SU-DHL-6 (cell line): ENCODE results near the gene RETREG2.

Source experiments
- H2AFZ ChIP-seq: fragments of 200-600 bp; sonication (generic); 2 replicates; pipeline ENCODE4 v1.6.1; 2014; ENCODE audit warnings: low read depth, mild to moderate bottlenecking, moderate library complexity, mixed read lengths, antibody characterized with exemption, low read length; ENCODE audit not compliant: severe bottlenecking
- H3F3A ChIP-seq: fragments of 200-600 bp; shearing (Covaris generic); 2 replicates; pipeline ENCODE4 v1.6.0; 2016; ENCODE audit warnings: antibody characterized with exemption, mild to moderate bottlenecking; ENCODE audit not compliant: insufficient read depth
- H3K27ac ChIP-seq: fragments of 200-600 bp; sonication (generic); 2 replicates; pipeline ENCODE4 v1.5.1; 2016; ENCODE audit warnings: low read depth, mild to moderate bottlenecking, low read length, moderate library complexity, mixed read lengths
- H3K27me3 ChIP-seq: fragments of 200-600 bp; sonication (generic), shearing (Covaris generic); 2 replicates; pipeline ENCODE4 v1.6.0; 2014; ENCODE audit warnings: mild to moderate bottlenecking, low read length
- H3K36me3 ChIP-seq: fragments of 200-600 bp; sonication (generic); 2 replicates; pipeline ENCODE4 v1.6.1; 2014; ENCODE audit warnings: mild to moderate bottlenecking, low read length, mixed read lengths
- H3K4me2 ChIP-seq: fragments of 300-600, 200-600 bp; shearing (Covaris generic), sonication (generic); 2 replicates; pipeline ENCODE4 v1.6.0; 2014; ENCODE audit warnings: low read length, low read depth, mild to moderate bottlenecking; ENCODE audit not compliant: poor library complexity, severe bottlenecking
- H3K4me3 ChIP-seq: fragments of 200-600 bp; sonication (generic); 2 replicates; pipeline ENCODE4 v1.5.1; 2014; ENCODE audit warnings: antibody characterized with exemption, low read length, mild to moderate bottlenecking, mixed read lengths; ENCODE audit not compliant: insufficient read depth, poor library complexity, severe bottlenecking
- H3K79me2 ChIP-seq: fragments of 200-600 bp; sonication (generic); 2 replicates; pipeline ENCODE4 v1.6.1; 2014; ENCODE audit warnings: mild to moderate bottlenecking, low read length, moderate library complexity; ENCODE audit not compliant: insufficient read depth
- H3K9ac ChIP-seq: fragments of 200-600 bp; sonication (generic); 2 replicates; pipeline ENCODE4 v1.7.0; 2014; ENCODE audit warnings: mild to moderate bottlenecking, low read length
- H3K9me2 ChIP-seq: fragments of 200-600 bp; sonication (generic); replicated peaks from 2 replicates; pipeline ENCODE4 v1.6.1; 2014; ENCODE audit warnings: low read length; ENCODE audit not compliant: insufficient read depth
- H3K9me3 ChIP-seq: fragments of 200-600 bp; sonication (generic); 2 replicates; pipeline ENCODE4 v1.6.1; 2014; ENCODE audit warnings: low read length, mixed read lengths; ENCODE audit not compliant: insufficient read depth
- H4K20me1 ChIP-seq: fragments of 200-600 bp; sonication (generic); 2 replicates; pipeline ENCODE4 v1.6.1; 2014; ENCODE audit warnings: low read depth, mild to moderate bottlenecking, antibody characterized with exemption, low read length, moderate library complexity, mixed read lengths
- EZH2phosphoT487 ChIP-seq: fragments of 200-600 bp; sonication (generic), shearing (Covaris generic); conservative IDR thresholded peaks from 2 replicates; pipeline ENCODE4 v1.6.1; 2018; ENCODE audit warnings: mild to moderate bottlenecking, antibody characterized with exemption, low read length, moderate library complexity, mixed read lengths
- TF ChIP-seq, protein P1 (sequence below): fragments of 200-600 bp; sonication (generic); IDR thresholded peaks from one replicate; pipeline ENCODE4 v1.5.1; 2017; ENCODE audit warnings: antibody characterized with exemption, mild to moderate bottlenecking, low read length, moderate library complexity; ENCODE audit not compliant: insufficient read depth, poor library complexity, severe bottlenecking

Gene RETREG2

DNA sequence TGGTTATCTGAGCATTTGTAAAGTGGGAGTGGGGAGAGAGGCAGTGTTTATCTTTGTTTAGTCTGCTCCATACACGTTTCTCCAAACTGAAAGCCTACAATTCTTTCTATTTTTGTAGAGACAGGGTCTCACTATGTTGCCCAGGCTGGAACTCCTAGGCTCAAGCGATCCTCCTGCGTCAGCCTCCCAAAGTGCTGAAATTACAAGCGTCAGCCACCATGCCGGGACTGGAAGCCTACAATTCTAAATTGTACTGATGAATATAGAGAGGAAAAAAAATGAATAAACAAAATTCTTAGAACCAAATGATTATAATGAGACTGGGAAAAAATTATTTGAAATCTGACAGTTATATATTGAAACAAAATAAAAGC lies 27.1 kb downstream of the RETREG2 start:
- no peaks in the 10 kb centered on the region for H3K36me3 ChIP-seq
- no peak overlapping the region for H2AFZ ChIP-seq
- H3K27me3 ChIP-seq = no peaks in the 10 kb centered on the region
- no peak overlapping the region for H3K4me3 ChIP-seq
- no peaks in the 10 kb centered on the region for H4K20me1 ChIP-seq
- H3F3A ChIP-seq = no peaks in the 10 kb centered on the region
- H3K79me2 ChIP-seq = no peaks in the 10 kb centered on the region
- H3K9me2 ChIP-seq = no peaks in the 10 kb centered on the region
- H3K27ac ChIP-seq = no peak overlapping the region
- H3K4me2 ChIP-seq = no peak overlapping the region
- no peaks in the 10 kb centered on the region for H3K9me3 ChIP-seq
- TF ChIP-seq, protein P1, sequence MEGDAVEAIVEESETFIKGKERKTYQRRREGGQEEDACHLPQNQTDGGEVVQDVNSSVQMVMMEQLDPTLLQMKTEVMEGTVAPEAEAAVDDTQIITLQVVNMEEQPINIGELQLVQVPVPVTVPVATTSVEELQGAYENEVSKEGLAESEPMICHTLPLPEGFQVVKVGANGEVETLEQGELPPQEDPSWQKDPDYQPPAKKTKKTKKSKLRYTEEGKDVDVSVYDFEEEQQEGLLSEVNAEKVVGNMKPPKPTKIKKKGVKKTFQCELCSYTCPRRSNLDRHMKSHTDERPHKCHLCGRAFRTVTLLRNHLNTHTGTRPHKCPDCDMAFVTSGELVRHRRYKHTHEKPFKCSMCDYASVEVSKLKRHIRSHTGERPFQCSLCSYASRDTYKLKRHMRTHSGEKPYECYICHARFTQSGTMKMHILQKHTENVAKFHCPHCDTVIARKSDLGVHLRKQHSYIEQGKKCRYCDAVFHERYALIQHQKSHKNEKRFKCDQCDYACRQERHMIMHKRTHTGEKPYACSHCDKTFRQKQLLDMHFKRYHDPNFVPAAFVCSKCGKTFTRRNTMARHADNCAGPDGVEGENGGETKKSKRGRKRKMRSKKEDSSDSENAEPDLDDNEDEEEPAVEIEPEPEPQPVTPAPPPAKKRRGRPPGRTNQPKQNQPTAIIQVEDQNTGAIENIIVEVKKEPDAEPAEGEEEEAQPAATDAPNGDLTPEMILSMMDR = no peak
- no peak for TF ChIP-seq EZH2phosphoT487
- no peak overlapping the region for H3K9ac ChIP-seq

DNA sequence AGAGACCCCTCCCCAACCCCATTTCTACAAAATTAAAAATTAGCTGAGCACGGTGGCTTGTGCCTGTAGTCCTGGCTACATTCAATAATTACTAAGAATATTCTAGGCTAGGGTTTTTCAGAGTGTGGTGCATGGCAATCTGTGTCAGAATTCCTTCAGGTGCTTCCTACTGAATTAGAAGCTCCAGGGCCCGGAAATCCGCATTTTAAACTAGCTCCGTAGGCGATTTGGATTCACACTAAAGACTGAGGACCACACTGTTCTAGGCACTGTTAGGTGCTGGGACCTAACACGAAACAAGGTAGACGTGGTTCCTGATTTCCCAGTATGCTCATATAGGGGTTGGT lies 27.9 kb downstream of the RETREG2 start:
- H3K4me2 ChIP-seq = peak overlapping the region; percentile 79
- no peaks in the 10 kb centered on the region for H3K27me3 ChIP-seq
- peak overlapping the region; percentile 68 for H3K9ac ChIP-seq
- H2AFZ ChIP-seq = peak overlapping the region; percentile 82
- H3K27ac ChIP-seq = peak overlapping the region; percentile 48
- no peaks in the 10 kb centered on the region for H3K36me3 ChIP-seq
- H3K9me2 ChIP-seq = no peaks in the 10 kb centered on the region
- no peaks in the 10 kb centered on the region for H3K79me2 ChIP-seq
- no peaks in the 10 kb centered on the region for H3F3A ChIP-seq
- TF ChIP-seq, protein P1 = no peak
- TF ChIP-seq EZH2phosphoT487 = no peak
- H3K9me3 ChIP-seq = no peaks in the 10 kb centered on the region
- no peaks in the 10 kb centered on the region for H4K20me1 ChIP-seq
- peak overlapping the region; percentile 60 for H3K4me3 ChIP-seq

DNA sequence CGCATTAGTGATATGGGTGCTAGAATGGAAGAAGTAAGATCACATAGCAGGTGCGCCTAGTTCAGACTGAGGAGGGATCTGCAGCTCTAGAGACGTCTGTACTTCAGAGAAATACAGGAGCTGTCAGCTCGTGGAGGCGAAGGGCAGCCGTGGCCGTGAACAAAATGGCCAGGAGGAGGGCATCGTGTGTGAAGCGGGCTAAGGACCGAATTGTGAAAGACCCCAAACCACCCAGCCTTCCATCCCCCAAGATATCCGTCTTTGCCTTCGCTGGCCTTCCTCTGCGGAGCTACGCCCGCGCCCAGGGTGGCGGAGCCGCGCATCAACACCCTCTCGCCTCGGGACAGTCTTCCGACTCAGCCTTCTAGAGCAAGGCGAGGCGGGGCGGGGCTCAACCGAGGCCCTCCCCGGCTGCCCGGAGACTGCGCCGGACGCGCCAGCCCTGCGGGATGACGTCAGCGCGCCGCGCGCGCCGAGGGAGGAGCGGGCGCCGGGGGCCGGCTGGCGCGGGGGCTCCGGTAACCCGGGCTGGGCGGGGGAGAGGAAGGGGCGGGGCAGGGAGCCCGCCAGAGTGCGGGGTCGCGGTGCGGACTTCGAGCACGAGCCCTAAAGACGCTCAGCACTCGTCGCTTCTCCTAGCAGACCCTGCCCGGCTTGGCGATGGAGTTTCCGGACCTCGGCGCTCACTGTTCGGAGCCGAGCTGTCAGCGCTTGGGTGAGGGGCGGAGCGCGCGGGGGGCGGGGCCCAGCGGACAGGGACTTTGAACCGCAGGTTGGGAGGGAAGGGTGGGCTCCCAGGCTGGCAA lies 28.5 kb downstream of the RETREG2 start, which contains the start of gene ZFAND2B:
ZFAND2B (plus strand) TSS at position 455 of the 806 bp plus-strand sequence; CDS start at position 661, 206 bp downstream.
- TF ChIP-seq, protein P1 = no peak
- TF ChIP-seq EZH2phosphoT487 = no peak
- Histone ChIP-seq H3K9me3 (no peaks in the 10 kb centered on the region), H3K4me2 (peak within 1 kb of the TSS; percentile 79), H3K79me2 (no peaks in the 10 kb centered on the region), H3K27me3 (no peaks in the 10 kb centered on the region), H2AFZ (peak within 1 kb of the TSS; percentile 82), H4K20me1 (no peaks in the 10 kb centered on the region), H3K9me2 (no peaks in the 10 kb centered on the region), H3F3A (no peaks in the 10 kb centered on the region), H3K27ac (peak within 1 kb of the TSS; percentile 73), H3K36me3 (no peaks in the 10 kb centered on the region), H3K9ac (peak within 1 kb of the TSS; percentile 68), H3K4me3 (peak within 1 kb of the TSS; percentile 60)
